DMS153 treated with DMSO at 0.1 percent for 48 hours (cell line): Measurements from ENCODE around the gene PACRG.
"Not testable (repeated sequence)": the region's sequence is repeated elsewhere in the genome, so short reads cannot be mapped to it uniquely, and the experiment has no call there.

Source experiments
- DNase-seq: peaks from one replicate; lab custom pipeline; 2025; ENCODE audit not compliant: unreplicated experiment; lab: John Stamatoyannopoulos, UW

The PACRG gene

GRCh38 chr6:162727322-162728182 is at the start of gene PACRG, which contains the start of gene PRKN:
PACRG (plus strand) TSS chr6:162727974.
PRKN (minus strand) TSS chr6:162727766.
- DNase-seq = peak; percentile 92

- not testable (repeated sequence) for DNase-seq
These were observed 48.9 kb upstream of the PACRG start for GRCh38 chr6:162678896-162679295.

GRCh38 chr6:162679681-162680080 is 48.1 kb upstream of the PACRG start:
- no peak for DNase-seq

- DNase-seq = no peak
These were observed 47.4 kb upstream of the PACRG start for GRCh38 chr6:162680367-162680766.

GRCh38 chr6:162680871-162681270 is 46.9 kb upstream of the PACRG start:
- no peak for DNase-seq

- DNase-seq = no peak
These were observed 46.3 kb upstream of the PACRG start for GRCh38 chr6:162681447-162681846.

GRCh38 chr6:162683135-162683534 is 44.6 kb upstream of the PACRG start:
- no peak for DNase-seq

GRCh38 chr6:162684052-162684451 is 43.7 kb upstream of the PACRG start:
- DNase-seq = no peak

GRCh38 chr6:162684961-162685360 is 42.8 kb upstream of the PACRG start:
- DNase-seq = no peak

- DNase-seq = no peak
These were observed 42.2 kb upstream of the PACRG start for GRCh38 chr6:162685586-162685985.

- no peak for DNase-seq
These were observed 38.9 kb upstream of the PACRG start for GRCh38 chr6:162688751-162689345.

- no peak for DNase-seq
These were observed 37.6 kb upstream of the PACRG start for GRCh38 chr6:162690158-162690557.

- DNase-seq = no peak
These were observed 29.8 kb upstream of the PACRG start for GRCh38 chr6:162697872-162698403.

GRCh38 chr6:162698440-162698839 is 29.3 kb upstream of the PACRG start:
- DNase-seq = no peak

- DNase-seq = no peak
These were observed 27.8 kb upstream of the PACRG start for GRCh38 chr6:162699961-162700360.

- no peak for DNase-seq
These were observed 26.8 kb upstream of the PACRG start for GRCh38 chr6:162700966-162701365.

GRCh38 chr6:162701551-162701950 is 26.2 kb upstream of the PACRG start:
- no peak for DNase-seq

- no peak for DNase-seq
These were observed 25.3 kb upstream of the PACRG start for GRCh38 chr6:162702446-162702845.

GRCh38 chr6:162704001-162704400 is 23.8 kb upstream of the PACRG start:
- DNase-seq = no peak

GRCh38 chr6:162705736-162706135 is 22.0 kb upstream of the PACRG start:
- DNase-seq = no peak

- no peak for DNase-seq
These were observed 21.5 kb upstream of the PACRG start for GRCh38 chr6:162706232-162706631.

- no peak for DNase-seq
These were observed 18.8 kb upstream of the PACRG start for GRCh38 chr6:162708971-162709370.
